Upper lobe of right lung (tissue), 1 donor: ENCODE measurements around the gene ALPK3. TPM values are rescaled to one million over a fixed set of nuclear protein-coding genes. Genes with fewer than 3 reads are reported as not detected.

Experiments used
- ATAC-seq: fragments of 200-7000 bp; cut with Tn5 transposase; one replicate; pipeline ENCODE4 v1.9.1; 2020; ENCODE audit warnings: mild to moderate bottlenecking, moderate library complexity
- DNase-seq: peaks from one replicate; pipeline ENCODE4 v3.0.0-alpha.2; 2020
- H3K27ac ChIP-seq: fragments of 200-600 bp; one replicate; pipeline ENCODE4 v1.8.0; 2022
- H3K27me3 ChIP-seq: fragments of 200-600 bp; one replicate; pipeline ENCODE4 v1.8.0; 2022; ENCODE audit warnings: mild to moderate bottlenecking
- H3K36me3 ChIP-seq: fragments of 200-600 bp; one replicate; pipeline ENCODE4 v1.8.0; 2022
- H3K4me1 ChIP-seq: fragments of 200-600 bp; one replicate; pipeline ENCODE4 v1.8.0; 2022
- H3K4me3 ChIP-seq: fragments of 200-600 bp; one replicate; pipeline ENCODE4 v1.8.0; 2022; ENCODE audit warnings: mild to moderate bottlenecking
- H3K9me3 ChIP-seq: fragments of 200-600 bp; one replicate; pipeline ENCODE4 v1.8.0; 2022
- CTCF ChIP-seq: fragments of 200-600 bp; IDR thresholded peaks from one replicate; pipeline ENCODE4 v1.8.0; 2022; ENCODE audit warnings: antibody characterized with exemption
- intact Hi-C: fragments of 100-400 bp; cut with DNase I; formaldehyde crosslinking; loops from one replicate; pipeline ENCODE4 v1.11.0; 2022
- total RNA-seq: library from RNA; stranded (reverse); fragmentation: NEBNext Ultra II Directional; extraction: Animal tissue kit (Norgen Biotek cat#: 25700); gene quantifications from one replicate; pipeline ENCODE4 v1.2.1, GENCODE V29; 2021
- donor health status: DM: no; HTN: yes; CAD: no; lungs with severe emphysema.

ALPK3 gene
- total RNA-seq, 1 donor from 2014 or later = 21.0 TPM

- no peak overlapping the region for H3K27ac ChIP-seq
- no peaks in the 10 kb centered on the region for H3K36me3 ChIP-seq
- H3K27me3 ChIP-seq = no peaks in the 10 kb centered on the region
- DNase-seq = peak; percentile 43
- no peak for TF ChIP-seq CTCF
- H3K4me1 ChIP-seq = no peaks in the 10 kb centered on the region
- H3K9me3 ChIP-seq = peaks cover 4% of the 10 kb centered on the region
- intact Hi-C loops = no loop called here
- no peak overlapping the region for H3K4me3 ChIP-seq
- no peak for ATAC-seq
Observed at GRCh38 chr15:84905016-84905916, 88.1 kb downstream of the ALPK3 start.

GRCh38 chr15:84907731-84908130 lies 90.6 kb downstream of the ALPK3 start:
- H3K27me3 ChIP-seq = no peaks in the 10 kb centered on the region
- no peaks in the 10 kb centered on the region for H3K9me3 ChIP-seq
- ATAC-seq (no peak), DNase-seq (no peak)
- peaks cover 10% of the 10 kb centered on the region for H3K4me1 ChIP-seq
- no peak for TF ChIP-seq CTCF
- no peak overlapping the region for H3K27ac ChIP-seq
- H3K36me3 ChIP-seq = no peaks in the 10 kb centered on the region
- no peak overlapping the region for H3K4me3 ChIP-seq
- intact Hi-C loops = no loop called here

- peaks cover 10% of the 10 kb centered on the region for H3K4me1 ChIP-seq
- no peaks in the 10 kb centered on the region for H3K9me3 ChIP-seq
- H3K4me3 ChIP-seq = no peak overlapping the region
- H3K36me3 ChIP-seq = no peaks in the 10 kb centered on the region
- TF ChIP-seq CTCF = no peak
- ATAC-seq = no peak
- H3K27ac ChIP-seq = no peak overlapping the region
- no peak for DNase-seq
- no peaks in the 10 kb centered on the region for H3K27me3 ChIP-seq
- intact Hi-C loops = no loop called here
Observed at GRCh38 chr15:84908564-84908963, 91.4 kb downstream of the ALPK3 start.

- no peak for ATAC-seq
- Histone ChIP-seq H3K27ac (no peak overlapping the region), H3K36me3 (no peaks in the 10 kb centered on the region), H3K4me3 (no peak overlapping the region), H3K9me3 (no peaks in the 10 kb centered on the region), H3K27me3 (no peaks in the 10 kb centered on the region), H3K4me1 (peaks cover 10% of the 10 kb centered on the region)
- intact Hi-C loops = no loop called here
- TF ChIP-seq CTCF = no peak
- DNase-seq = no peak
Observed at GRCh38 chr15:84909029-84909428, 91.9 kb downstream of the ALPK3 start.

- intact Hi-C loops = loop anchor here (10.0 kb wide), 1 partner anchor 45 kb away; no protein-coding TSS in a partner anchor
- DNase-seq (no peak), ATAC-seq (no peak)
- H3K4me1 ChIP-seq = peaks cover 13% of the 10 kb centered on the region
- H3K4me3 ChIP-seq = no peak overlapping the region
- no peak for TF ChIP-seq CTCF
- no peaks in the 10 kb centered on the region for H3K27me3 ChIP-seq
- H3K27ac ChIP-seq = no peak overlapping the region
- H3K9me3 ChIP-seq = no peaks in the 10 kb centered on the region
- H3K36me3 ChIP-seq = no peaks in the 10 kb centered on the region
Observed at GRCh38 chr15:84909782-84910181, 92.6 kb downstream of the ALPK3 start.
